ENCODE data around the gene MEIOC. TPM values are rescaled to one million over a fixed set of nuclear protein-coding genes. Genes with fewer than 3 reads are reported as not detected.
"Not testable (repeated sequence)": the region's sequence is repeated elsewhere in the genome, so short reads cannot be mapped to it uniquely, and the experiment has no call there.

MEIOC gene
- total and polyA plus RNA-seq, 8 donors: 0.91 to 1.6 (median 1.2) TPM; not detected in 2

- Histone ChIP-seq H3K4me1 (peaks cover 0 to 4% of the 10 kb centered on the region in 2 donors), H3K27me3 (peaks cover 0 to 9% of the 10 kb centered on the region in 2 donors), H3K9me3 (no peaks in the 10 kb centered on the region), H3K4me3 (no peak overlapping the region), H3K27ac (no peak overlapping the region), H3K36me3 (no peaks in the 10 kb centered on the region)
- intact Hi-C loops (cut with DNase I): no loop called here
- ATAC-seq (no peak), DNase-seq (no peak)
- TF ChIP-seq, protein P1, sequence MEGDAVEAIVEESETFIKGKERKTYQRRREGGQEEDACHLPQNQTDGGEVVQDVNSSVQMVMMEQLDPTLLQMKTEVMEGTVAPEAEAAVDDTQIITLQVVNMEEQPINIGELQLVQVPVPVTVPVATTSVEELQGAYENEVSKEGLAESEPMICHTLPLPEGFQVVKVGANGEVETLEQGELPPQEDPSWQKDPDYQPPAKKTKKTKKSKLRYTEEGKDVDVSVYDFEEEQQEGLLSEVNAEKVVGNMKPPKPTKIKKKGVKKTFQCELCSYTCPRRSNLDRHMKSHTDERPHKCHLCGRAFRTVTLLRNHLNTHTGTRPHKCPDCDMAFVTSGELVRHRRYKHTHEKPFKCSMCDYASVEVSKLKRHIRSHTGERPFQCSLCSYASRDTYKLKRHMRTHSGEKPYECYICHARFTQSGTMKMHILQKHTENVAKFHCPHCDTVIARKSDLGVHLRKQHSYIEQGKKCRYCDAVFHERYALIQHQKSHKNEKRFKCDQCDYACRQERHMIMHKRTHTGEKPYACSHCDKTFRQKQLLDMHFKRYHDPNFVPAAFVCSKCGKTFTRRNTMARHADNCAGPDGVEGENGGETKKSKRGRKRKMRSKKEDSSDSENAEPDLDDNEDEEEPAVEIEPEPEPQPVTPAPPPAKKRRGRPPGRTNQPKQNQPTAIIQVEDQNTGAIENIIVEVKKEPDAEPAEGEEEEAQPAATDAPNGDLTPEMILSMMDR (IDR thresholded peaks at IDR 0.05): no peak
Observed at GRCh38 chr17:44627513-44628242, 28.6 kb upstream of the MEIOC start.

DNA sequence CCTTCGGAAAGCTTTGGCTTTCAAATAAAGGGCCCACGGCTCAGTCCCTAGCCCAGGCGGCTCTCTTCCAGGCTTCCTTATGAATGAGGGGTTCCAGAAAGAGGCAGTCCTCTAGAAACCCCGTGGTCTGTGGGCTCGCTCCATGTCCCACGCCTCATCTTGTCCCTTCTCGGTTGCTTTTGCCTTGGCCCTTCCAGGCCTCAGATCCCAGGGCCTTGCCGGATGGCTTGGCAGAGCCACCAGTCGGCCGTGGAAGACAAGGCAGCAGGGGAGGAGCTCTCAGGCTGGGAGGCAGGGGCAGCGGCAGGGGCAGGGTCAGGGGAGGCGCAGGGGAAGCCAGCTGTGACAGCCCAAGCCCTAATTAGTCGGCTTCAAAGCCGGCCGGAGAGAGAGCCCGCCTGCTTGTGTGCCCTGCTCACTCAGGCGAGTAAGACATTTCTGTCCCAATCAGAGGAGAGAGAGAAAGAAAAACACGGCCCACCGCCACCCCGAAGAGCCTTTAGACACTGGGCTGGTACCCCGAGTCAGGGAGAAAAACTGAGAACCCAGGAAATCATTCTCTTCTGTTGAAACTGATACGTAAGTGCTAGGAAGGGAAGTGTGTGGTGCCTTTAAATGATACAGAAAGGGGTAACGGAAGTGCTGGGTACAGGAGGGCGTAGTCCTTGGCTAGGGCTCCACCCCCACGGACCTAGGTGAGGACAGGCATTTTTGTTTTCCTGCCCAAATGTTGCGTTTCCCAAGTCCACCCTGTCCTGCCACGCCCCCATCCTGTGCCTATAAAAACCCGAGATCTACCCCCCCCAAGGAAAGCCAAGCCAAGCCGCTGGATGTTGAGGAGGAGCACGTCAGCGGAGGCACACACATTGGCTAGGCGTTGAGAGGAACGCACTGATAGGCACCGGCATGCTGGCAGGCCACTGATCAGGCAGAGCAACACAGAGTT, 27.8 kb upstream of the MEIOC start:
- Histone ChIP-seq H3K9me3 (no peaks in the 10 kb centered on the region), H3K4me3 (no peak overlapping the region), H3K36me3 (no peaks in the 10 kb centered on the region), H3K27me3 (peaks cover 0 to 9% of the 10 kb centered on the region in 2 donors), H3K27ac (no peak overlapping the region), H3K4me1 (peaks cover 0 to 4% of the 10 kb centered on the region in 2 donors)
- DNase-seq (peak in 2 of 4 donors; percentile 16 to 53), ATAC-seq (peak; percentile 61)
- TF ChIP-seq, protein P1 (IDR thresholded peaks at IDR 0.05): no peak
- intact Hi-C loops (cut with DNase I): no loop called here

DNA sequence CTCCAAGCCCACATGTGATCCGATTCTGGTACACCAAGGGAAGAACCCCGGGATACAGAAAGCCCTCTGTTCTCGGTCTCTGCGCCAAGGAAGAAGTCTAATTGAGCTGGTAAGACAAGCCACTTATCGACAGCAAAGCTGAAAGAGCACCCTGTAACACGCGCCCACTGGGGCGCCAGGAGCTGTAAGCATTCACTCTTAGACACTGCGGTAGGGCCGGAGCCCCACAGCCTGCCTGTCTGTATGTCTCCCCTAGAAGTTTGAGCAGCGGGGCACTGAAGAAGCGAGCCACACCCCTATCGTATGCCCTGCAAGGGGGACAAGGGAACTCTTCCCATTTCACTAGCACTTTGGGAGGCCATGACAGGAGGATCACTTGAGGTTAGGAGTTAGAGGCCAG, 27.0 kb upstream of the MEIOC start:
- H3K27me3 ChIP-seq: peaks cover 0 to 9% of the 10 kb centered on the region in 2 donors
- no peak for DNase-seq
- H3K4me3 ChIP-seq: no peak overlapping the region
- no peaks in the 10 kb centered on the region for H3K9me3 ChIP-seq
- peaks cover 0 to 4% of the 10 kb centered on the region in 2 donors for H3K4me1 ChIP-seq
- no peak overlapping the region for H3K27ac ChIP-seq
- H3K36me3 ChIP-seq: no peaks in the 10 kb centered on the region
- intact Hi-C loops (cut with DNase I): no loop called here
- no peak for ATAC-seq
- TF ChIP-seq, protein P1 (IDR thresholded peaks at IDR 0.05): no peak

DNA sequence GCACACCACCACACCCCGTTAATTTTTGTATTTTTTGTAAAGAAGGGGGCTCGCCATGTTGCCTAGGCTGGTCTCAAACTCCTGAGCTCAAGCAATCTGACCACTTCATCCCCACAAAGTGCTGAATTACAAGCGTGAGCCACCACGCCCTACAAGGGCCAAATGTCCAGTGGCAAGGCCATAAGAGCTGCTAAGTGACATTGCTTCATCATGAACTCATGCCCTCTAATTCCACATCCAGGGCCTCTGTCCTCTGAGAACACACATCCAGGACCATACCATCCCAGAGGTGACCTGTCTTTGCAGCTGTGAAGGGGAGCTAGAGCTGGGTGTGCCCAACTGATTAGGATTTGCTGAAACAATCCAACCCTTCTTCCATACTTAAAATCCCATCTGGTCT, 25.6 kb upstream of the MEIOC start:
- TF ChIP-seq, protein P1 (IDR thresholded peaks at IDR 0.05): no peak
- Histone ChIP-seq H3K27ac (no peak overlapping the region), H3K4me3 (no peak overlapping the region), H3K9me3 (no peaks in the 10 kb centered on the region), H3K36me3 (no peaks in the 10 kb centered on the region), H3K4me1 (peaks cover 0 to 4% of the 10 kb centered on the region in 2 donors), H3K27me3 (peaks cover 0 to 9% of the 10 kb centered on the region in 2 donors)
- no peak for ATAC-seq
- intact Hi-C loops (cut with DNase I): loop anchor here in 1 of 2 donors (5.0 kb wide), 1 partner anchor 98 kb away; no protein-coding TSS in a partner anchor
- no peak for DNase-seq

DNA sequence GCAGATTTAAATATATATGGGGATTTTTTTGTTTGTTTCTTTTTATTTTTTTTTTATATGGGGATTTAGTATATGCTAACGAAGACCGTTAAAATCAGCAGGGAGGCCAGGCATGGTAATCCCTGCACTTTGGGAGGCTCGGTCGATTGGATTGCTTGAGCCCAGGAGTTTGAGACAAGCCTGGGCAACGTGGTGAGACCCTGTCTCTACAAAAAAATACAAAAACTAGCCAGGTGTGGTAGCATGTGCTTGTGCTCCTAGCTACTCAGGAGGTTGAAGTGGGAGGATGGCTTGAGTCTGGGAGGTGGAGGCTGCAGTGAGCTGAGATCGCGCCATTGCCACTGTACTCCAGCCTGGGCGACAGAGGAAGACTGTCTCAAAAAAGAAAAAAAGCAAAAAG, 22.3 kb upstream of the MEIOC start:
- Histone ChIP-seq H3K36me3 (no peaks in the 10 kb centered on the region), H3K27me3 (peaks cover 0 to 23% of the 10 kb centered on the region in 2 donors), H3K27ac (no peak overlapping the region), H3K4me3 (no peak overlapping the region), H3K9me3 (no peaks in the 10 kb centered on the region), H3K4me1 (no peaks in the 10 kb centered on the region)
- ATAC-seq: no peak
- intact Hi-C loops (cut with DNase I): loop anchor here in 1 of 2 donors (5.0 kb wide), 1 partner anchor 102 kb away; no protein-coding TSS in a partner anchor
- DNase-seq: no peak
- TF ChIP-seq, protein P1 (IDR thresholded peaks at IDR 0.05): no peak

GRCh38 chr17:44634401-44634800, 21.9 kb upstream of the MEIOC start:
- H3K36me3 ChIP-seq: not testable (repeated sequence)

More at GRCh38 chr17:44634401-44634800, 21.9 kb upstream of the MEIOC start:
- intact Hi-C loops (cut with DNase I): loop anchor here in 1 of 2 donors (5.0 kb wide), 1 partner anchor 102 kb away; no protein-coding TSS in a partner anchor
- H3K9me3 ChIP-seq, H3K4me3 ChIP-seq, ATAC-seq, H3K27ac ChIP-seq, H3K4me1 ChIP-seq, DNase-seq: not testable (repeated sequence)
- H3K27me3 ChIP-seq: peaks cover 0 to 27% of the 10 kb centered on the region in 2 donors

Measured in left lung (tissue), 10 donors.